MM.1S (cell line): ENCODE data around the gene CCNG1.

ENCODE experiments used
- EZH2 ChIP-seq: fragments of 300-600 bp; sonication (generic); optimal IDR thresholded peaks from 2 replicates; pipeline ENCODE3; 2017; ENCODE audit warnings: low read depth, mild to moderate bottlenecking, antibody characterized with exemption, low read length, mixed read lengths
- TF ChIP-seq, protein P1 (sequence below): fragments of 300-600 bp; sonication (generic); IDR thresholded peaks from 2 replicates; pipeline ENCODE4 v1.5.1; 2016; ENCODE audit warnings: antibody characterized with exemption, low read length, mixed read lengths

DNA sequence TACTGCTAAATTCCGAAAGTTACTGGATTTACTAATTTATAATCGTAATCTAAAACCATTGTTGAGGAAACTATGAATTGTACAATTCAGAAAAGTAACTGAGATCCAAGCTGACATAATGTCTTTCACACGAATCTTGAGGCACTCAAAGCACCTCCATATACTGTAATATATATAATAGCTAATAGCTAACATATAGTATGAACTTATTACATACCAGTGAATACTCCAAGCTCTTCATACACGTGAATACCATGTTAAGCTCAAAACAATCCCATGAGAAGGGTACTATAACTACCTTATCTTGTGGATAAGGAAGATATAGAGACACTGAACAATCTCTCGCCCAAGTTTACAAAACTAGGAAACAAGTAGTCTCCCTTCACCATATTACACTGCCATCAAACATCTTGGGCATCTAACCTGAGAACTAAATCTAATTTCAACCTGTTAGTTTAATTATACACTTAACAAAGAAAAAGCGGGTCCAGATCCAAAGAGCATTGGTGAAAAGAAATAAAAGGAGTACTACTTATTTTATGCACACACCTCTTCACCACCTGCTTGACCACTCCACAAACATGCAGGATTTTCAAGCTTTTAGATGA is 21.5 kb downstream of the CCNG1 start:
- TF ChIP-seq, protein P1, sequence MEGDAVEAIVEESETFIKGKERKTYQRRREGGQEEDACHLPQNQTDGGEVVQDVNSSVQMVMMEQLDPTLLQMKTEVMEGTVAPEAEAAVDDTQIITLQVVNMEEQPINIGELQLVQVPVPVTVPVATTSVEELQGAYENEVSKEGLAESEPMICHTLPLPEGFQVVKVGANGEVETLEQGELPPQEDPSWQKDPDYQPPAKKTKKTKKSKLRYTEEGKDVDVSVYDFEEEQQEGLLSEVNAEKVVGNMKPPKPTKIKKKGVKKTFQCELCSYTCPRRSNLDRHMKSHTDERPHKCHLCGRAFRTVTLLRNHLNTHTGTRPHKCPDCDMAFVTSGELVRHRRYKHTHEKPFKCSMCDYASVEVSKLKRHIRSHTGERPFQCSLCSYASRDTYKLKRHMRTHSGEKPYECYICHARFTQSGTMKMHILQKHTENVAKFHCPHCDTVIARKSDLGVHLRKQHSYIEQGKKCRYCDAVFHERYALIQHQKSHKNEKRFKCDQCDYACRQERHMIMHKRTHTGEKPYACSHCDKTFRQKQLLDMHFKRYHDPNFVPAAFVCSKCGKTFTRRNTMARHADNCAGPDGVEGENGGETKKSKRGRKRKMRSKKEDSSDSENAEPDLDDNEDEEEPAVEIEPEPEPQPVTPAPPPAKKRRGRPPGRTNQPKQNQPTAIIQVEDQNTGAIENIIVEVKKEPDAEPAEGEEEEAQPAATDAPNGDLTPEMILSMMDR = no peak
- TF ChIP-seq EZH2 = no peak
